BJ (cell line): ENCODE measurements around the gene PRKCA. TPM values are rescaled to one million over a fixed set of nuclear protein-coding genes. Genes with fewer than 3 reads are reported as not detected.

ENCODE experiments used
- CTCF ChIA-PET: fragments of 350-600 bp; formaldehyde crosslinking; extraction: SDS; loops from one replicate; lab custom pipeline; 2021; ENCODE audit warnings: antibody characterized with exemption, inconsistent platforms; lab: Yijun Ruan, JAX
- POLR2A ChIA-PET: fragments of 300-600 bp; sonication (Branson Sonifier 250); formaldehyde crosslinking; extraction: SDS; loops from one replicate; lab custom pipeline; 2021; ENCODE audit warnings: antibody characterized with exemption; lab: Charles Lee
- DNase-seq: peaks from one replicate; pipeline ENCODE4 v3.0.0-alpha.2; 2011; ENCODE audit warnings: low read depth
- H3K27me3 ChIP-seq: 2 replicates; pipeline ENCODE4 v1.6.0; 2011; ENCODE audit warnings: low read length; ENCODE audit not compliant: control insufficient read depth, insufficient read depth
- H3K36me3 ChIP-seq: 2 replicates; pipeline ENCODE4 v1.5.1; 2011; ENCODE audit warnings: low read length; ENCODE audit not compliant: control insufficient read depth, insufficient read depth
- H3K4me3 ChIP-seq: 2 replicates; pipeline ENCODE4 v1.5.1; 2011; ENCODE audit warnings: low read depth, mild to moderate bottlenecking, control low read depth, low read length
- polyA plus RNA-seq: library from polyadenylated mRNA; depleted of rRNA; stranded (reverse); fragments of >200 nt; gene quantifications from 2 replicates; pipeline ENCODE4 v1.2.3, GENCODE V29; 2011
- TF ChIP-seq, protein P1 (sequence below): IDR thresholded peaks from 2 replicates; pipeline ENCODE4 v1.5.1; 2011; ENCODE audit warnings: low read depth, mild to moderate bottlenecking, control low read depth, inconsistent platforms, low read length, moderate library complexity; ENCODE audit not compliant: insufficient read depth

The PRKCA gene
- polyA plus RNA-seq, 1 experiment = 38.7 TPM

DNA sequence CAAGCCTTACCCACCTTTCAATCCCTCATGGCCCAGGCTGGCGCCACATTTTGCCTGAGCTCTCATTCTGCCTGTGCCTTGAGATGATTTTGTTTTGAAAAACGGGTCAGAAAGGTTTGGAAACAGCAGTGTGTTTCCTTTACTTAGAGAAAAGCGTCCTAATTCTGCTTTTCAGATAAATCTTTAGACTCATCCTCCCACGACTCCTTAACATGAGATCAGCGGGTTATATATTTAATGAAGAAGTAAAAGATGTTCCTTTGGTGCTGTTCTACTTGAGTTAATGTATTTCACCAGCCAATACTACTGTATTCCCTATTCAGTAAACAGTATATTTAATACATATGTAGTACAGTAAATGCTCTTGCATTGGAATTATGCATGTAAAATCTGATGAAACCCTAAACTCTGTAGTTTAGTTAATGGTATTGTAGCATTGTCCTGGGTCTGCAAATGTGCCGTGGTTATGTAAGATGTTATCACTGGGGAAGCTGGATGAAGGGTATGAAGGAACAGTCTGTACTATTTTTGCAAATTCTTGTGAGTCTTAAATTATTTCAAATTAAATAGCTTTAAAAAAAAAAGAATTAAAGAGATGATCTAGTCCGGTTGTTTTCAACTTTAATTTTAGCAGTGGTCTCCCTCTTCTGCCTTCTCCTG is 333.1 kb downstream of the PRKCA start:
- DNase-seq = no peak
- ChIA-PET CTCF (no interaction called here), POLR2A (no interaction called here)

DNA sequence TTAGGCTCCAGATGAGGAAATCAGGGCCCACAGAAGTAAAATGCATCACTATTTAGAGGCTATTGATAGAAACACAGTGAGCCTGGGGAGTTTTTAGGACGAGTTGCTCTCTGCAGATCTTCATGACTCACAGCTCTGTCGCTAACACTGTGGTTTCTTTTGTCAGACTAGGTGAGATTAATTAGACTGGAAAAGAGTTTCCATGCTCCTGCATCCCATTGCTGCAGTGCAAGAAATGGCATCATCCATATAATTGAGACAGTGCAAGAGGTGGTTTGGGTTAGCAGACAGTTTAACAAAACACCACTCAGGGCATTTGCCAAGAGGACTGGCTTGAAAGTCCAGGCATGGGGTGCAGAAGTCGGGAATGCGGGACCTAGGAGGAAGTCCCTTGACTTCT is 333.7 kb downstream of the PRKCA start:
- CTCF ChIA-PET = no interaction called here
- POLR2A ChIA-PET = no interaction called here
- DNase-seq = no peak
- Histone ChIP-seq H3K27me3 (no peaks in the 10 kb centered on the region), H3K36me3 (no peaks in the 10 kb centered on the region; the same call in 1 of the 2 replicates), H3K4me3 (no peak overlapping the region)
- TF ChIP-seq, protein P1, sequence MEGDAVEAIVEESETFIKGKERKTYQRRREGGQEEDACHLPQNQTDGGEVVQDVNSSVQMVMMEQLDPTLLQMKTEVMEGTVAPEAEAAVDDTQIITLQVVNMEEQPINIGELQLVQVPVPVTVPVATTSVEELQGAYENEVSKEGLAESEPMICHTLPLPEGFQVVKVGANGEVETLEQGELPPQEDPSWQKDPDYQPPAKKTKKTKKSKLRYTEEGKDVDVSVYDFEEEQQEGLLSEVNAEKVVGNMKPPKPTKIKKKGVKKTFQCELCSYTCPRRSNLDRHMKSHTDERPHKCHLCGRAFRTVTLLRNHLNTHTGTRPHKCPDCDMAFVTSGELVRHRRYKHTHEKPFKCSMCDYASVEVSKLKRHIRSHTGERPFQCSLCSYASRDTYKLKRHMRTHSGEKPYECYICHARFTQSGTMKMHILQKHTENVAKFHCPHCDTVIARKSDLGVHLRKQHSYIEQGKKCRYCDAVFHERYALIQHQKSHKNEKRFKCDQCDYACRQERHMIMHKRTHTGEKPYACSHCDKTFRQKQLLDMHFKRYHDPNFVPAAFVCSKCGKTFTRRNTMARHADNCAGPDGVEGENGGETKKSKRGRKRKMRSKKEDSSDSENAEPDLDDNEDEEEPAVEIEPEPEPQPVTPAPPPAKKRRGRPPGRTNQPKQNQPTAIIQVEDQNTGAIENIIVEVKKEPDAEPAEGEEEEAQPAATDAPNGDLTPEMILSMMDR = no peak

More for the DNA sequence above, 333.1 kb downstream of the PRKCA start:
- no peaks in the 10 kb centered on the region; the same call in 1 of the 2 replicates for H3K36me3 ChIP-seq
- H3K4me3 ChIP-seq = no peak overlapping the region
- TF ChIP-seq, protein P1 = no peak
- H3K27me3 ChIP-seq = no peaks in the 10 kb centered on the region

DNA sequence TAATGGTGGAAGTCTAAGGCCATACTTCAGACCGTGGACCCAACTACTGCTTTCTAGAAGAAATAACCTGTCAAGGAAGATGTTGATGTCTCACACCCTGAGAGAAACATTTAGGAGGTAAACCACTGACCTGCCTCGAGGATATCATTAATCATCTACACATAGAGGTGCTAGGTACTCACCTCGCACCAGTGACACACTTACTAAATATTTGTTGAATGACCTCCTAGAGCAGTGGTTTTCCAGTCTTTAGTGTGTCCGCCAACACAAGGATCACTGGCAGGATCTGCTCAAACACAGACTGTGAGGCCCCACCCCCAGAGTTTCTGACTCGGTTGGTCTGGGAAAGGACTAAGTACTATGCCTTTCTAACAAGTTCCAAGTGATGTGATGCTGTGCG is 335.1 kb downstream of the PRKCA start:
- TF ChIP-seq, protein P1 = no peak
- CTCF ChIA-PET = no interaction called here
- Histone ChIP-seq H3K4me3 (no peak overlapping the region), H3K36me3 (peaks cover under 1% of the 10 kb centered on the region), H3K27me3 (no peaks in the 10 kb centered on the region)
- POLR2A ChIA-PET = no interaction called here
- DNase-seq = no peak

DNA sequence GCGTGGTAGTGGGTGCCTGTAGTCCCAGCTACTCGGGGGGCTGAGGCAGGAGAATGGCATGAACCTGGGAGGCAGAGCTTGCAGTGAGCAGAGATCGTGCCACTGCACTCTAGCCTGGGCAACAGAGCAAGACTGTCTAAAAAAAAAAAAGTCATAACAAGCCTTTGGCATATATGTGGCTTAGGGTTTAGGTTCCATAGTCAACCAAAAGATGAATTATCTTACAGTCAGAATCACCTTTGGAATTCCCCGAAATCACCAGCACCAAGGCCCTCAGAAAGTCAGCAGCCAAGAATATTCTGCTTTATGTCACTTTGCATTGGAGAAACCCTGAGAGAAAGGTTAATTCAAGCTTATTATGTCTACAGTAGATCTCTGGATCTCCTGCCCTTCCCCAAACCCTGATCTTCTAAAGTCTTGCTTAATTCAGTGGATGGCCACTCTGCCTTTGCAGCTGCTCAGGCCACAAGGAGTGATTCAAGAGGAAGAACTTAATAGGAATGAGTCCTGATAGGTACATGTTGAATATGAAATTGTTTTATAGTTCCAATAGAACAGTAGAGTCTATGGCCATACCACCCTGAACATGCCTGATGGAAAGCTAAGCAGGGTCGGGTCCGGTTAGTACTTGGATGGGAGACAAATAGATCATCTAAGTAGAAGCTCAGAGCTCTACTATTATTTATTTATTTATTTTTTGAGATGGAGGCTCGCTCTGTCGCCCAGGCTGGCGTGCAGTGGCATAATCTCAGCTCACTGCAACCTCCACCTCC is 336.5 kb downstream of the PRKCA start:
- ChIA-PET POLR2A (no interaction called here), CTCF (no interaction called here)
- no peak for DNase-seq
- Histone ChIP-seq H3K4me3 (no peak overlapping the region), H3K27me3 (no peaks in the 10 kb centered on the region), H3K36me3 (peaks cover 1% of the 10 kb centered on the region)
- TF ChIP-seq, protein P1 = no peak
